GM10847 (cell line): ENCODE data around the gene RPS19.

Experiments used
- POLR2A ChIP-seq: IDR thresholded peaks from 2 replicates; pipeline ENCODE4 v1.6.1; 2011; ENCODE audit not compliant: insufficient read length; ENCODE audit errors: extremely low read depth

RPS19 gene

GRCh38 chr19:41870401-41870873 lies 10.4 kb downstream of the RPS19 start:
- TF ChIP-seq POLR2A, result no peak

- TF ChIP-seq POLR2A, result peak; percentile 48
These were observed 11.7 kb downstream of the RPS19 start for GRCh38 chr19:41871573-41872383.

GRCh38 chr19:41872384-41872774 lies 12.3 kb downstream of the RPS19 start:
- no peak for TF ChIP-seq POLR2A

GRCh38 chr19:41872775-41873647 lies 13.0 kb downstream of the RPS19 start:
- TF ChIP-seq POLR2A, result no peak

GRCh38 chr19:41876847-41877832 lies 17.1 kb downstream of the RPS19 start, which contains the start of gene CD79A:
Gene CD79A, plus strand, starts transcription at chr19:41877279. Its CDS starts 26 bp downstream, at chr19:41877305.
- TF ChIP-seq POLR2A, result peak; percentile 41

- no peak for TF ChIP-seq POLR2A
These were observed 18.2 kb downstream of the RPS19 start for GRCh38 chr19:41877916-41878905.

GRCh38 chr19:41879080-41879479 lies 19.0 kb downstream of the RPS19 start:
- no peak for TF ChIP-seq POLR2A

- TF ChIP-seq POLR2A, result no peak
These were observed 19.7 kb downstream of the RPS19 start for GRCh38 chr19:41879670-41880328.

GRCh38 chr19:41880329-41880708 lies 20.3 kb downstream of the RPS19 start:
- TF ChIP-seq POLR2A, result no peak

GRCh38 chr19:41882568-41883462 lies 22.8 kb downstream of the RPS19 start, which contains the start of gene ARHGEF1:
Gene ARHGEF1, plus strand, starts transcription at chr19:41883184. Its CDS starts 4,899 bp downstream, at chr19:41888083.
- peak; percentile 65 for TF ChIP-seq POLR2A

- peak; percentile 21 for TF ChIP-seq POLR2A
These were observed 23.4 kb downstream of the RPS19 start for GRCh38 chr19:41883463-41883820.
